GM18511 (cell line): ENCODE results near the gene LPCAT1.
"Not testable (repeated sequence)": the region's sequence is repeated elsewhere in the genome, so short reads cannot be mapped to it uniquely, and the experiment has no call there.

Experiments used
- ATAC-seq: cut with Tn5 transposase; IDR thresholded peaks from one replicate; pipeline ENCODE4 v1.9.1; 2021; ENCODE audit warnings: mild to moderate bottlenecking, moderate library complexity; ENCODE audit not compliant: unreplicated experiment

LPCAT1 gene

GRCh38 chr5:1541702-1542400, 18.1 kb upstream of the LPCAT1 start:
- ATAC-seq = no peak

- ATAC-seq = no peak
These were observed 17.3 kb upstream of the LPCAT1 start for GRCh38 chr5:1540831-1541701.

GRCh38 chr5:1540166-1540565, 16.4 kb upstream of the LPCAT1 start:
- no peak for ATAC-seq

- ATAC-seq = not testable (repeated sequence)
These were observed 15.8 kb upstream of the LPCAT1 start for GRCh38 chr5:1539393-1540161.

GRCh38 chr5:1538741-1539392, 15.1 kb upstream of the LPCAT1 start:
- no peak for ATAC-seq

- no peak for ATAC-seq
These were observed 14.5 kb upstream of the LPCAT1 start for GRCh38 chr5:1538276-1538675.

- ATAC-seq = no peak
These were observed 13.9 kb upstream of the LPCAT1 start for GRCh38 chr5:1537603-1538154.

- peak; percentile 10 for ATAC-seq
These were observed 13.3 kb upstream of the LPCAT1 start for GRCh38 chr5:1536871-1537602.

GRCh38 chr5:1536322-1536845, 12.6 kb upstream of the LPCAT1 start:
- ATAC-seq = peak; percentile 97

- no peak for ATAC-seq
These were observed 11.9 kb upstream of the LPCAT1 start for GRCh38 chr5:1535646-1536045.

GRCh38 chr5:1532384-1532783, 8.6 kb upstream of the LPCAT1 start:
- ATAC-seq = no peak

GRCh38 chr5:1529498-1529897, 5.7 kb upstream of the LPCAT1 start:
- ATAC-seq = no peak

GRCh38 chr5:1527533-1528205, 3.9 kb upstream of the LPCAT1 start:
- ATAC-seq = no peak

GRCh38 chr5:1526681-1527131, 2.9 kb upstream of the LPCAT1 start:
- no peak for ATAC-seq

GRCh38 chr5:1526190-1526631, 2.5 kb upstream of the LPCAT1 start:
- ATAC-seq = no peak

GRCh38 chr5:1525624-1526189, 1.9 kb upstream of the LPCAT1 start:
- no peak for ATAC-seq

GRCh38 chr5:1524799-1525623, 1.3 kb upstream of the LPCAT1 start:
- no peak for ATAC-seq

GRCh38 chr5:1524481-1524798, 680 bp upstream of the LPCAT1 start:
- ATAC-seq = no peak
